K562 (cell line): ENCODE data around the gene VWF. TPM values are rescaled to one million over a fixed set of nuclear protein-coding genes. Genes with fewer than 3 reads are reported as not detected.

ENCODE experiments used
- ATAC-seq: fragments of 200-7000 bp; cut with Tn5 transposase; 3 replicates; pipeline ENCODE4 v1.9.1; 2020; ENCODE audit warnings: moderate library complexity
- BruUV-seq: library from RNA; stranded (reverse); fragments of 400-500 nt; replicated peaks from 2 replicates; lab custom pipeline; 2021; lab: Mats Ljungman, UMichigan
- CTCF ChIA-PET: fragments of 300-600 bp; formaldehyde crosslinking; extraction: SDS; loops from one replicate; lab custom pipeline; 2021; ENCODE audit warnings: low intra/inter-chr PET ratio; lab: Yijun Ruan, JAX
- POLR2A ChIA-PET: fragments of 300-600, 350-650 bp; sonication (Branson Sonifier 250); formaldehyde crosslinking; extraction: SDS; loops from one replicate; lab custom pipeline; 2021; ENCODE audit warnings: antibody characterized with exemption, inconsistent platforms; lab: Yijun Ruan, JAX
- DNase-seq, 4 experiments: peaks; one replicate each; pipeline versions ENCODE4 v3.0.0 to v3.0.0-alpha.2; 2011 to 2018; ENCODE audit warnings: low spot score in 3 of 4, mixed read lengths in 3 of 4; ENCODE audit errors: extremely low read depth in 1 of 4
- FAIRE-seq: peaks from 2 replicates; lab custom pipeline; 2011; peaks lifted over from hg19 to GRCh38; lab: Jason Lieb, UNC
- H2AFZ ChIP-seq: 2 replicates; pipeline ENCODE4 v1.6.0; 2011; ENCODE audit warnings: low read depth, low read length, control low read depth, inconsistent platforms
- H3K27ac ChIP-seq: fragments of 200-600 bp; 3 replicates; pipeline ENCODE4 v1.8.0; 2011; ENCODE audit warnings: low read depth, mild to moderate bottlenecking, control low read depth, inconsistent platforms, low read length, moderate library complexity, mixed read lengths; ENCODE audit errors: extremely low read depth
- H3K27me3 ChIP-seq, 2 experiments: fragments of 300-600 bp in 1 of 2; 2 replicates in 1 of 2; 3 replicates in 1 of 2; pipeline versions ENCODE4 v1.6.0 to v1.8.0; 2011; ENCODE audit warnings: inconsistent platforms in 2 of 2, low read length in 2 of 2, mild to moderate bottlenecking in 1 of 2, mixed read lengths in 1 of 2, moderate library complexity in 1 of 2; ENCODE audit not compliant: control insufficient read depth in 2 of 2, insufficient read depth in 2 of 2
- H3K36me3 ChIP-seq: fragments of 300-600 bp; 3 replicates; pipeline ENCODE4 v1.8.0; 2011; ENCODE audit warnings: mild to moderate bottlenecking, low read length, inconsistent platforms; ENCODE audit not compliant: control insufficient read depth, insufficient read depth
- H3K4me1 ChIP-seq, 2 experiments: fragments of 200-600 bp in 1 of 2; replicated peaks in 1 of 2; 2 replicates in 1 of 2; 3 replicates in 1 of 2; pipeline versions ENCODE4 v1.5.1 to v1.8.0; 2011; ENCODE audit warnings: inconsistent platforms in 2 of 2, low read length in 2 of 2, mild to moderate bottlenecking in 1 of 2, mixed read lengths in 1 of 2, moderate library complexity in 1 of 2; ENCODE audit not compliant: control insufficient read depth in 2 of 2, insufficient read depth in 2 of 2
- H3K4me2 ChIP-seq: 2 replicates; pipeline ENCODE4 v1.6.1; 2011; ENCODE audit warnings: low read length, control low read depth, inconsistent platforms, mixed read lengths; ENCODE audit not compliant: insufficient read depth
- H3K4me3 ChIP-seq: fragments of 200-600 bp; sonication (generic), shearing (Covaris generic); 2 replicates; pipeline ENCODE4 v1.5.1; 2016; ENCODE audit warnings: control low read depth, inconsistent platforms
- H3K79me2 ChIP-seq: fragments of 200-600 bp; 3 replicates; pipeline ENCODE4 v1.8.0; 2011; ENCODE audit warnings: low read length, inconsistent platforms; ENCODE audit not compliant: control insufficient read depth, insufficient read depth
- H3K9ac ChIP-seq, 2 experiments: 2 replicates each; pipeline versions ENCODE4 v1.6.0 to v1.6.1; 2011; ENCODE audit warnings: low read depth in 2 of 2, low read length in 2 of 2, control low read depth in 1 of 2, inconsistent platforms in 1 of 2, mild to moderate bottlenecking in 1 of 2, mixed read lengths in 1 of 2; ENCODE audit not compliant: insufficient read depth in 1 of 2
- H3K9me1 ChIP-seq: one replicate; pipeline ENCODE4 v1.6.0; 2011; ENCODE audit warnings: inconsistent platforms, mild to moderate bottlenecking, low read length, moderate library complexity; ENCODE audit not compliant: control insufficient read depth, insufficient read depth
- H3K9me3 ChIP-seq: replicated peaks from 2 replicates; pipeline ENCODE4 v1.5.1; 2011; ENCODE audit warnings: low read depth, low read length, inconsistent platforms; ENCODE audit not compliant: control insufficient read depth, insufficient read depth
- H4K20me1 ChIP-seq: replicated peaks from 2 replicates; pipeline ENCODE4 v1.6.1; 2011; ENCODE audit warnings: low read length, inconsistent platforms, mixed read lengths; ENCODE audit not compliant: control insufficient read depth, insufficient read depth
- CHCHD3 ChIP-seq: fragments of 250-450 bp; sonication (Bioruptor Pico); IDR thresholded peaks from 2 replicates; pipeline ENCODE4 v2.1.2; 2022; ENCODE audit warnings: mild to moderate bottlenecking
- CREM ChIP-seq: IDR thresholded peaks from 2 replicates; pipeline ENCODE4 v1.6.1; 2014; ENCODE audit warnings: antibody characterized with exemption, low read depth
- KAT2B ChIP-seq: IDR thresholded peaks from one replicate; pipeline ENCODE4 v1.6.1; 2012; ENCODE audit warnings: low read depth, mild to moderate bottlenecking, control low read depth, inconsistent platforms, low read length, moderate library complexity
- MECOM ChIP-seq: fragments of 250-450 bp; sonication (Bioruptor Pico); IDR thresholded peaks from 2 replicates; pipeline ENCODE4 v1.8.0; 2022; ENCODE audit warnings: inconsistent platforms
- MEF2D ChIP-seq: conservative IDR thresholded peaks from 2 replicates; pipeline ENCODE4 v1.6.1; 2016; ENCODE audit warnings: low read depth, missing genetic modification characterization, missing compliant biosample characterization
- PCBP1 ChIP-seq: fragments of 200-400 bp; formaldehyde crosslinking; IDR thresholded peaks from 2 replicates; pipeline ENCODE4 v1.6.1; 2018; ENCODE audit warnings: mild to moderate bottlenecking, low read depth, low read length; ENCODE audit not compliant: poor library complexity, severe bottlenecking
- ZNF282 ChIP-seq: sonication (generic); formaldehyde crosslinking; IDR thresholded peaks from 2 replicates; pipeline ENCODE4 v1.8.1; 2023; ENCODE audit warnings: missing genetic modification reagents
- ZNF586 ChIP-seq: fragments of 450-650 bp; formaldehyde crosslinking; conservative IDR thresholded peaks from 2 replicates; pipeline ENCODE4 v1.4.0; 2020; ENCODE audit warnings: mild to moderate bottlenecking, moderate library complexity
- WGBS: fragments of 100-300 bp; shearing (Covaris generic); methylation state at CpG from one replicate; pipeline ENCODE4 v1.1.6; 2016; ENCODE audit warnings: low coverage, mixed read lengths; ENCODE audit not compliant: insufficient coverage; ENCODE audit errors: missing lambda C conversion rate; 5-methylcytosine and 5-hydroxymethylcytosine counted together
- in situ Hi-C: fragments of 300-500 bp; cut with MboI; formaldehyde crosslinking; loops from 4 replicates; pipeline ENCODE4 v1.15.0; 2018; ENCODE audit warnings: inconsistent platforms, mixed read lengths
- intact Hi-C: fragments of 100-400 bp; cut with micrococcal nuclease; formaldehyde crosslinking; loops from 2 replicates; pipeline ENCODE4 v1.14.2; 2022
- polyA plus RNA-seq, 8 experiments: library from polyadenylated mRNA; depleted of rRNA in 4 of 8; stranded (reverse) in 5 of 8; unstranded in 3 of 8; fragments of >200 nt; fragmentation: Nextera tagmentation in 2 of 8; fragmentation: Illumina TruSeq in 1 of 8; extraction: Ambion mirVana in 2 of 8; extraction: Trizol in 1 of 8; gene quantifications; 2 replicates each; pipeline versions ENCODE4 v1.2.1 to v1.2.3, GENCODE V29; 2011 to 2014; ENCODE audit warnings: inconsistent platforms in 1 of 8, missing spikeins in 1 of 8
- total RNA-seq, 7 experiments: library from RNA; depleted of rRNA in 6 of 7; stranded (reverse); fragments of >200 nt in 6 of 7; fragmentation: Illumina TruSeq in 2 of 7; extraction: Trizol in 2 of 7; gene quantifications; 2 replicates each; pipeline versions ENCODE4 v1.2.1 to v1.2.3, GENCODE V29; 2011 to 2021; ENCODE audit warnings: low replicate concordance in 1 of 7
- TF ChIP-seq, protein P1 (sequence below): IDR thresholded peaks from 2 replicates; pipeline ENCODE4 v1.6.1; 2012; ENCODE audit warnings: low read depth, low read length, improper control_type of control experiment, borderline replicate concordance

Gene VWF
- total and polyA plus RNA-seq, 9 of the 15 experiments (the other 6 are each of a cell fraction or from before 2014, with no cell fraction given): 0.53 TPM; not detected in 8

- in situ Hi-C loops: no loop called here
Measured at GRCh38 chr12:5996459-5996858, 128.0 kb downstream of the VWF start.

More at GRCh38 chr12:5996459-5996858, 128.0 kb downstream of the VWF start:
- Histone ChIP-seq H3K4me2 (no peak overlapping the region), H4K20me1 (no peaks in the 10 kb centered on the region), H3K36me3 (no peaks in the 10 kb centered on the region), H3K9me3 (no peaks in the 10 kb centered on the region), H3K79me2 (no peaks in the 10 kb centered on the region), H3K4me1 (no peaks in the 10 kb centered on the region), H3K4me3 (no peak overlapping the region), H2AFZ (no peak overlapping the region), H3K9me1 (no peaks in the 10 kb centered on the region), H3K9ac (no peak overlapping the region), H3K27me3 (peaks cover 0 to 10% of the 10 kb centered on the region in 2 experiments; a peak in 2 of 5 replicates), H3K27ac (no peak overlapping the region)
- no TSS peak for BruUV-seq
- intact Hi-C loops: no loop called here
- CTCF ChIA-PET: no interaction called here
- FAIRE-seq: no peak
- TF ChIP-seq, protein P1, sequence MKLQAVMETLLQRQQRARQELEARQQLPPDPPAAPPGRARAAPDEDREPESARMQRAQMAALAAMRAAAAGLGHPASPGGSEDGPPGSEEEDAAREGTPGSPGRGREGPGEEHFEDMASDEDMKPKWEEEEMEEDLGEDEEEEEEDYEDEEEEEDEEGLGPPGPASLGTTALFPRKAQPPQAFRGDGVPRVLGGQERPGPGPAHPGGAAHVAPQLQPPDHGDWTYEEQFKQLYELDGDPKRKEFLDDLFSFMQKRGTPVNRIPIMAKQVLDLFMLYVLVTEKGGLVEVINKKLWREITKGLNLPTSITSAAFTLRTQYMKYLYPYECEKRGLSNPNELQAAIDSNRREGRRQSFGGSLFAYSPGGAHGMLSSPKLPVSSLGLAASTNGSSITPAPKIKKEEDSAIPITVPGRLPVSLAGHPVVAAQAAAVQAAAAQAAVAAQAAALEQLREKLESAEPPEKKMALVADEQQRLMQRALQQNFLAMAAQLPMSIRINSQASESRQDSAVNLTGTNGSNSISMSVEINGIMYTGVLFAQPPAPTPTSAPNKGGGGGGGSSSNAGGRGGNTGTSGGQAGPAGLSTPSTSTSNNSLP: no peak
- TF ChIP-seq CREM: no peak
- TF ChIP-seq PCBP1: no peak
- TF ChIP-seq KAT2B: no peak
- no peak for TF ChIP-seq MEF2D (tag)
- TF ChIP-seq ZNF586 (CRISPR knock-in tag): no peak
- TF ChIP-seq MECOM (CRISPR knock-in tag): no peak
- no peak for TF ChIP-seq CHCHD3
- TF ChIP-seq ZNF282: no peak
- POLR2A ChIA-PET: interaction anchor here (0.7 to 0.9 kb wide), 2 partner anchors 187 to 298 kb away, joined by 3 to 4 read pairs; no protein-coding TSS in a partner anchor
- 2% methylated on average over 3 of the region's 3 CpGs for WGBS
- ATAC-seq: no peak
- no peak for DNase-seq
